Type B pancreatic cell (in vitro differentiated cells): ENCODE data around the gene RNF133. TPM values are rescaled to one million over a fixed set of nuclear protein-coding genes. Genes with fewer than 3 reads are reported as not detected.

Source experiments
- DNase-seq: peaks from one replicate; pipeline ENCODE4 v3.0.0; 2021; ENCODE audit warnings: mixed read lengths; ENCODE audit not compliant: unreplicated experiment; ENCODE audit errors: extremely low spot score
- H3K27ac Mint-ChIP-seq: 2 replicates; pipeline ENCODE4 v1.8.0; 2021; ENCODE audit warnings: mild to moderate bottlenecking, mixed read lengths
- H3K27me3 Mint-ChIP-seq: 2 replicates; pipeline ENCODE4 v1.8.0; 2021; ENCODE audit warnings: mixed read lengths
- H3K36me3 Mint-ChIP-seq: 2 replicates; pipeline ENCODE4 v1.8.0; 2021; ENCODE audit warnings: mixed read lengths
- H3K4me1 Mint-ChIP-seq: one replicate; pipeline ENCODE4 v1.8.0; 2021; ENCODE audit warnings: mixed read lengths; ENCODE audit not compliant: unreplicated experiment
- H3K4me3 Mint-ChIP-seq: 2 replicates; pipeline ENCODE4 v1.8.0; 2021; ENCODE audit warnings: mild to moderate bottlenecking, mixed read lengths
- H3K9me3 Mint-ChIP-seq: 2 replicates; pipeline ENCODE4 v1.8.0; 2021; ENCODE audit warnings: mixed read lengths
- total RNA-seq: library from RNA; stranded (reverse); gene quantifications from 2 replicates; pipeline ENCODE4 v1.2.1, GENCODE V29; 2021; ENCODE audit warnings: low replicate concordance
- TF ChIP-seq, protein P1 (sequence below): fragments of 200-600 bp; sonication (generic); conservative IDR thresholded peaks from 2 replicates; pipeline ENCODE4 v1.5.0; 2021; ENCODE audit warnings: antibody characterized with exemption, mild to moderate bottlenecking

Gene RNF133
- total RNA-seq, 1 donor from 2014 or later, result 0.22 TPM

DNA sequence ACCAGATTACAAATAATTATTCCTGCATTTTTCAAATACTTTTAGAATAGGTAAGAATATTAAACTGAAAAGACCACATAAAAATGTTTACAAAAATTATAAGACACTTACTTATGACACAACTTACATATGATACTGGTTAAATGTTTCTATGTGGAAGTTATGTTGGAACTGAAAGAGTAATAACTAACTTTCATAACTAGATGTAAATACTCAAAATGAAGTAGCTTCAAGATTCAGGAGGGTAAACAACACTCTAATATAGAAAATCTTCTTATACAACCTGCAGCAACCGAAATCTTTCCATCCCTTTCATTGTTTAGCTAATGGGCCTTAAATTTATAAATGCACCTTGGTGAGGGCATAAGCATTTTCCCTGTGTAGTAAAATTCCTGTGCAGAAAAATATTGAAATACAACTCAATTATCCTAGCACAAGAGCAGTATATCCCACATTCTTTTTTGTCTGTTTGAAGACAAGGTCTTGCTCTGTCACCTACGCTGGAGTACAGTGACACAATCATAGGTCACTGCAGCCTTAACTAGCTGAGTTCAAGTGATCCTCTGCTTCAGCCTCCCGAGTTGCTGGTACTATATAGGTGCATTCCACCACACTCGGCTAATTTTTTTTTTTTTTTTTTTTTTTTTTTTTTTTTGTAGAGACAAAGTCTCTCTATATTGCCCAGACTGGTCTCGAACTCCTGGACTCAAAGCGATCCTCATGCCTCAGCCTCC, 18.6 kb upstream of the RNF133 start:
- Mint-ChIP-seq H3K36me3 (no peaks in the 10 kb centered on the region), H3K9me3 (no peaks in the 10 kb centered on the region), H3K4me3 (no peak overlapping the region), H3K4me1 (no peaks in the 10 kb centered on the region), H3K27ac (no peak overlapping the region), H3K27me3 (no peaks in the 10 kb centered on the region)
- DNase-seq, result no peak
- TF ChIP-seq, protein P1, sequence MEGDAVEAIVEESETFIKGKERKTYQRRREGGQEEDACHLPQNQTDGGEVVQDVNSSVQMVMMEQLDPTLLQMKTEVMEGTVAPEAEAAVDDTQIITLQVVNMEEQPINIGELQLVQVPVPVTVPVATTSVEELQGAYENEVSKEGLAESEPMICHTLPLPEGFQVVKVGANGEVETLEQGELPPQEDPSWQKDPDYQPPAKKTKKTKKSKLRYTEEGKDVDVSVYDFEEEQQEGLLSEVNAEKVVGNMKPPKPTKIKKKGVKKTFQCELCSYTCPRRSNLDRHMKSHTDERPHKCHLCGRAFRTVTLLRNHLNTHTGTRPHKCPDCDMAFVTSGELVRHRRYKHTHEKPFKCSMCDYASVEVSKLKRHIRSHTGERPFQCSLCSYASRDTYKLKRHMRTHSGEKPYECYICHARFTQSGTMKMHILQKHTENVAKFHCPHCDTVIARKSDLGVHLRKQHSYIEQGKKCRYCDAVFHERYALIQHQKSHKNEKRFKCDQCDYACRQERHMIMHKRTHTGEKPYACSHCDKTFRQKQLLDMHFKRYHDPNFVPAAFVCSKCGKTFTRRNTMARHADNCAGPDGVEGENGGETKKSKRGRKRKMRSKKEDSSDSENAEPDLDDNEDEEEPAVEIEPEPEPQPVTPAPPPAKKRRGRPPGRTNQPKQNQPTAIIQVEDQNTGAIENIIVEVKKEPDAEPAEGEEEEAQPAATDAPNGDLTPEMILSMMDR, result no peak

- H3K4me3 Mint-ChIP-seq, result no peak overlapping the region
- no peaks in the 10 kb centered on the region for H3K27me3 Mint-ChIP-seq
- H3K9me3 Mint-ChIP-seq, result no peaks in the 10 kb centered on the region
- no peak overlapping the region for H3K27ac Mint-ChIP-seq
- DNase-seq, result no peak
- no peaks in the 10 kb centered on the region for H3K36me3 Mint-ChIP-seq
- TF ChIP-seq, protein P1, result no peak
- H3K4me1 Mint-ChIP-seq, result no peaks in the 10 kb centered on the region
These were observed 16.3 kb upstream of the RNF133 start for GRCh38 chr7:122715183-122715582.

- no peaks in the 10 kb centered on the region for H3K27me3 Mint-ChIP-seq
- no peaks in the 10 kb centered on the region for H3K36me3 Mint-ChIP-seq
- TF ChIP-seq, protein P1, result no peak
- H3K27ac Mint-ChIP-seq, result no peak overlapping the region
- no peak overlapping the region for H3K4me3 Mint-ChIP-seq
- no peak for DNase-seq
- H3K9me3 Mint-ChIP-seq, result no peaks in the 10 kb centered on the region
- H3K4me1 Mint-ChIP-seq, result no peaks in the 10 kb centered on the region
These were observed 12.0 kb upstream of the RNF133 start for GRCh38 chr7:122710916-122711315.

DNA sequence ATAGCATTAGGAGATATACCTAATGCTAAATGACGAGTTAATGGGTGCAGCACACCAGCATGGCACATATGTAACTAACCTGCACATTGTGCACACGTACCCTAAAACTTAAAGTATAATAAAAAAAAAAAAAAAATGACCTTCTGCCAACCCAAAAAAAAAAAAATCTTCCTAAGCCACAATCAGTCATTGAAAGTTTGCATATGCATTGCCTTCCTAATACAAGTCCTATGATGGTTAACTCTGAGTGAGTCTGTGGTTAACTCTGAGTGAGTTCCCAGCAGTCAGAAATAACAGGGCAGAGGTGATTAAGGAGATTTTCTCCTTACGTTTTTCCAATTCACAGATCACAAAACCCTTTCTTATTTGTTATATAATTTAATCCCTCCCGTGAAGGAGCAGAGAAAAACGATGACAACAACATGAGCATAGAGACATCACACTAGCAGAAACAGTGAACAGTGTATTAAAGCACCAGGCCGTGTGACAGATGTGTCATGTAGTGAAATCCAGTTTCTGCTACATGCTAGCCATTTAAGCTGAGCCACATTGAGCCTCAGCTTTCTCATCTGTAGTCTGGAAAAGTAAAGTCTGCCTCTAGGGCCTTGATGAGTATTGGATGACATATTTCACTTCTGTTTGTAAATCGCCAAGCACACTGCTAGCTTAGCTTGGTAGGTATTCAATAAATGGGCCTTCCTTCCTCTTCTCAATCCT, 11.2 kb upstream of the RNF133 start:
- TF ChIP-seq, protein P1, result no peak
- Mint-ChIP-seq H3K27me3 (no peaks in the 10 kb centered on the region), H3K36me3 (no peaks in the 10 kb centered on the region), H3K27ac (no peak overlapping the region), H3K4me1 (no peaks in the 10 kb centered on the region), H3K4me3 (no peak overlapping the region), H3K9me3 (no peaks in the 10 kb centered on the region)
- no peak for DNase-seq

- TF ChIP-seq, protein P1, result no peak
- Mint-ChIP-seq H3K4me3 (no peak overlapping the region), H3K27ac (no peak overlapping the region), H3K27me3 (no peaks in the 10 kb centered on the region), H3K4me1 (no peaks in the 10 kb centered on the region), H3K36me3 (no peaks in the 10 kb centered on the region), H3K9me3 (no peaks in the 10 kb centered on the region)
- no peak for DNase-seq
These were observed 7.9 kb upstream of the RNF133 start for GRCh38 chr7:122706836-122707235.
